ENCODE measurements around the gene RAP1GDS1.
"Not testable (repeated sequence)": the region's sequence is repeated elsewhere in the genome, so short reads cannot be mapped to it uniquely, and the experiment has no call there.

The RAP1GDS1 gene

DNA sequence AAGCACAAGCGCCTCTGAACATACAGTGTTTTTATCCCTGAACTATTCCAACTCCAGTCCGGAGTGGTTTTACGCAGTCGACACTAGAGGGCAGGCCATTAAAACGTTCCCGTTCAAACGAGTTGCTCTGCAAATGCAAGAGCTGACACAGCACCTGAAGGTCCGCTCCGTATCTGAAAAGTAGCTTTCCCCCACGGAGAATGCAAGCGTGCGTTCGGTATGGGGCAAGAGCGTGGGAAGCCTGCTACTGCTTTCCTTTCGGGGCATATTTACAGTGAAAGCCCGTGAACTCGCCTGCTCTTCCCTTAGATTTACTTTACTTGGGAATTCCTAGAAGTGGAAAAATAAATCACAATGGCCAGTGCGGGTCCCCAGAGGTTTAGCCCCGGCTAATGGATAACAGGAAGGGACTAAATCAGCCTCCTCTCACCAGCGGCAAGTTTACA, 206.5 kb downstream of the RAP1GDS1 start:
- no peaks in the 10 kb centered on the region for H3K27me3 Mint-ChIP-seq
- ATAC-seq (replicated peaks; ENCODE audit: extremely low read depth, poor library complexity, severe bottlenecking) (peak; percentile 86), DNase-seq (ENCODE audit: low spot score in 2 of 2) (peak; percentile 31 to 41)
- peaks cover 1% of the 10 kb centered on the region for H3K36me3 Mint-ChIP-seq (ENCODE audit: insufficient read depth)
- no peak overlapping the region for H3K27ac Mint-ChIP-seq (ENCODE audit: low read depth)
- H3K4me1 Mint-ChIP-seq: peaks cover 28% of the 10 kb centered on the region
- H3K9me3 Mint-ChIP-seq: no peaks in the 10 kb centered on the region
- peak overlapping the region; percentile 69 for H3K4me3 Mint-ChIP-seq

DNA sequence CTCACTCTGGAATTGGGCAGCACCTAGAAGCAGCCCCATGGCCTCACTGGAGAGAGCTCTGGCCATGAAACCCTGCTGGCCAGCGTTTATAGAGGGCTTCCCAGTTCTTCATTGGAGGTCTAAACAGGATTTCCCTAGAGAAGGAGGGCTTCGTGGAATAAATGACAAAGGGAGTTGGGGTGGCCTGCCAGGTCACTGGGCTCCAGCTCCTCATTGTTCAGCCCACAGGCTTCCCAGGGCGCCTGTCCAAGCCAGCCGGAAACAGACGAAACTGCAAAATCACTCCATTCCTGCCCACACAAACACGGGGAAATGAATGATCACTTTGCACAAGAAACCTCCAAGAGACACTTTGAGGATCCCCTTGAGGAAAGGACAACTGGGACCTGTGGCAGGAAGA, 207.5 kb downstream of the RAP1GDS1 start:
- H3K4me3 Mint-ChIP-seq: no peak overlapping the region
- no peak for DNase-seq (ENCODE audit: low spot score in 2 of 2)
- H3K4me1 Mint-ChIP-seq: peaks cover 28% of the 10 kb centered on the region
- H3K9me3 Mint-ChIP-seq: no peaks in the 10 kb centered on the region
- H3K27ac Mint-ChIP-seq (ENCODE audit: low read depth): no peak overlapping the region
- H3K27me3 Mint-ChIP-seq: no peaks in the 10 kb centered on the region
- peaks cover 1% of the 10 kb centered on the region for H3K36me3 Mint-ChIP-seq (ENCODE audit: insufficient read depth)
- no peak for ATAC-seq (replicated peaks; ENCODE audit: extremely low read depth, poor library complexity, severe bottlenecking)

DNA sequence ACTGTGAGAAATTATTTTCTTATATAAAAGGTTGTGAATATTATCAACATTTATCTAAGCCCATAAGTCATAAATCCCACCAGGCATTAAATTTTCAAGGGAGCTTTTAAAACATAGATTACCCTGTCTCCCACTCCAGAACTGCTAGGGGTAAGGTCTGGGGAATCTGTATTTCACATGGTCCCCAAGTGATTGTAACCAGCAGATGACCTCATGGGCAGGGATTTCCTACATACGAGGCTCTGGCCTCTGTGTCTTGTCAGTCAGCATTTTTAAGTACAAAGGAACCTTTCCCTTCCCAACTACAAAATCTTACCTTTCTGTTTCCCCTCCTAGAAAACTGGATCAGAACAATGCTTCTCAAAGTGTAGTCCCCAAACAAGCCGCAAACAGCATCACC, 208.6 kb downstream of the RAP1GDS1 start:
- Mint-ChIP-seq H3K27ac (ENCODE audit: low read depth) (no peak overlapping the region), H3K4me1 (peaks cover 28% of the 10 kb centered on the region), H3K4me3 (no peak overlapping the region), H3K9me3 (no peaks in the 10 kb centered on the region), H3K36me3 (ENCODE audit: insufficient read depth) (peaks cover 5% of the 10 kb centered on the region), H3K27me3 (no peaks in the 10 kb centered on the region)
- no peak for DNase-seq (ENCODE audit: low spot score in 2 of 2)
- no peak for ATAC-seq (replicated peaks; ENCODE audit: extremely low read depth, poor library complexity, severe bottlenecking)

DNA sequence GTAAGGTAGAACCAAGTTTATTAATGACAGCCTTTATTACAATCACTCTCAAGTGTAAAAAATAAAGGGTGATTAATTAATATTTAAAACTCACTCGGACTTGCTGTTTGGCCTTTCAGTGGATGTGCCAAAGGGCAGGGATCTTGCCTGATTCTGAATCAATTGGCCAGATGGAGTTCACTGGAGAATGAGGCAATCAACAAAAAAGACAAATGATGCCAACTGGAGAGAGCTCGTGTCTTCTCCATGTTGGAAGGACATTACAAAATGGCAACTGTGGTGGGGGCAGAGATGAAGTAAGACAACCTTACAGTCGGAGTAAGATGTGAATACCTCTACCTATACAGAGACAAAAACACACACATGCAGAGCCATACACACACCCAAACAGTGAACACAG, 209.2 kb downstream of the RAP1GDS1 start:
- DNase-seq (ENCODE audit: low spot score in 2 of 2) (no peak), ATAC-seq (replicated peaks; ENCODE audit: extremely low read depth, poor library complexity, severe bottlenecking) (no peak)
- H3K27me3 Mint-ChIP-seq: no peaks in the 10 kb centered on the region
- H3K36me3 Mint-ChIP-seq (ENCODE audit: insufficient read depth): peaks cover 9% of the 10 kb centered on the region
- no peak overlapping the region for H3K4me3 Mint-ChIP-seq
- no peaks in the 10 kb centered on the region for H3K9me3 Mint-ChIP-seq
- H3K27ac Mint-ChIP-seq (ENCODE audit: low read depth): no peak overlapping the region
- H3K4me1 Mint-ChIP-seq: peaks cover 28% of the 10 kb centered on the region

DNA sequence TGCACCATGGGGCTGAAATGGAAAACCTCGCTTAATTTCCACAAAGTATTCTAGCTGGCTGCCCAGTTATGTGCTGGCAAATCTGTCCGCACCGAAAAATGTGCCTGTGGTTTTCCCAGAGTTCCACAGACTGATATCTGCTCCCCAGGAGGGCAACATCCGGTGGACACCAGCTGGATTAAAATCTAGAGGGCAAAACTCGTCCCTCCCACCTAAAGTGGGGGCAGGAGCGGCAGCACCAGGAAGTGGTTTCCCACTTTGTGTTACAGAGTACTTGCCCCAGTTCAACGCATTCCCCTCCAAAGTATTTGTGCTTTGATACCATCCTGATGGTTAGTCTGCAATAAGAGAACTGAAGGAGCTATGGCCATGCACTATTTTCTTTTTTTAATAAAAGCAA, 209.6 kb downstream of the RAP1GDS1 start:
- H3K36me3 Mint-ChIP-seq (ENCODE audit: insufficient read depth): peaks cover 11% of the 10 kb centered on the region
- no peaks in the 10 kb centered on the region for H3K9me3 Mint-ChIP-seq
- no peak overlapping the region for H3K27ac Mint-ChIP-seq (ENCODE audit: low read depth)
- no peak overlapping the region for H3K4me3 Mint-ChIP-seq
- H3K27me3 Mint-ChIP-seq: no peaks in the 10 kb centered on the region
- DNase-seq (ENCODE audit: low spot score in 2 of 2) (no peak), ATAC-seq (replicated peaks; ENCODE audit: extremely low read depth, poor library complexity, severe bottlenecking) (no peak)
- H3K4me1 Mint-ChIP-seq: peaks cover 28% of the 10 kb centered on the region

GRCh38 chr4:98473046-98473445, 211.9 kb downstream of the RAP1GDS1 start:
- Mint-ChIP-seq H3K4me3 (no peak overlapping the region), H3K9me3 (no peaks in the 10 kb centered on the region), H3K27me3 (no peaks in the 10 kb centered on the region), H3K36me3 (ENCODE audit: insufficient read depth) (peaks cover 13% of the 10 kb centered on the region), H3K27ac (ENCODE audit: low read depth) (no peak overlapping the region), H3K4me1 (peaks cover 20% of the 10 kb centered on the region)
- no peak for DNase-seq (ENCODE audit: low spot score in 2 of 2)
- ATAC-seq (replicated peaks; ENCODE audit: extremely low read depth, poor library complexity, severe bottlenecking): no peak

DNA sequence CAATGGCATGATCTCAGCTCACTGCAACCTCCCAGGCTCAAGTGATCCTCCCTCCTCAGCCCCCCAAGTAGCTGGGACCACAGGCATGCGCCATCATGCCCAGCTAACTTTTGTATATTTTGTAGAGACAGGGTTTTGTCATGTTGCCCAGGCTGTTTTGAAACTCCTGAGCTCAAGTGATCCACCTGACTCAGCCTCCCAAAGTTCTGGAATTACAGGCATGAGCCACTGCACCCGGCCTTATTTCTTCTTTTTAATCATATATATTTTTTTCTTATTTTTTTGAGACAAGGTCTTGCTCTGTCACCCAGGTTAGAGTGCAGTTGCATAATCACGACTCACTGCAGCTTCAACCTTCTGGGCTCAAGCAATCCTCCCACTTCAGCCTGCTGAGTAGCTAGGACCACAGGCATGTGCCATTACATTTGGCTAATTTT, 213.2 kb downstream of the RAP1GDS1 start:
- Mint-ChIP-seq H3K4me3 (no peak overlapping the region), H3K36me3 (ENCODE audit: insufficient read depth) (peaks cover 12% of the 10 kb centered on the region), H3K27me3 (no peaks in the 10 kb centered on the region), H3K9me3 (no peaks in the 10 kb centered on the region), H3K27ac (ENCODE audit: low read depth) (no peak overlapping the region), H3K4me1 (peaks cover 20% of the 10 kb centered on the region)
- DNase-seq (ENCODE audit: low spot score in 2 of 2) (no peak), ATAC-seq (replicated peaks; ENCODE audit: extremely low read depth, poor library complexity, severe bottlenecking) (no peak)

DNA sequence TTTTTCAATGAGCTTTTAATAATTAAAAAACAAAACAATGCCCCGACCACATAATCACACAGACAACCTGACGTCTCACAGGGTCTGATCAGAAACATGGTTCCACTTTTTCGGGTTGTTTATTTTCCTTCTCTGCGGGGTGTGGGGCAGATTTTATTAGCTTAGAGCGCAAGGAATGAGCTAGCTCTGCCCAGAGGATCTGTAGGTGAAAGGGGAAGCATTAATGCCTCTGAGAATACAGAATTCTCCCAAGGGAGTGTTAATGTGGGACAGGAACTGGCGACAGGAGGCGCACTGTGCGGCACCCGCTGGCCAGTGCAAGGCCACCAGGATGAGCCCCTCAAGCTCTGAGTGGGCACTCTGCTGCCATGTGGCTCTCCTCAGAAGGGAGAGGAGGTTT, 215.7 kb downstream of the RAP1GDS1 start:
- Mint-ChIP-seq H3K27ac (ENCODE audit: low read depth) (no peak overlapping the region), H3K4me1 (peaks cover 3% of the 10 kb centered on the region), H3K4me3 (no peak overlapping the region), H3K36me3 (ENCODE audit: insufficient read depth) (peaks cover 12% of the 10 kb centered on the region), H3K27me3 (no peaks in the 10 kb centered on the region), H3K9me3 (no peaks in the 10 kb centered on the region)
- ATAC-seq (replicated peaks; ENCODE audit: extremely low read depth, poor library complexity, severe bottlenecking) (no peak), DNase-seq (ENCODE audit: low spot score in 2 of 2) (no peak)

GRCh38 chr4:98479590-98479989, 218.4 kb downstream of the RAP1GDS1 start:
- H3K4me3 Mint-ChIP-seq; DNase-seq (ENCODE audit: low spot score in 2 of 2); H3K9me3 Mint-ChIP-seq; H3K27me3 Mint-ChIP-seq; ATAC-seq (replicated peaks; ENCODE audit: extremely low read depth, poor library complexity, severe bottlenecking); H3K27ac Mint-ChIP-seq (ENCODE audit: low read depth): not testable (repeated sequence)
- Mint-ChIP-seq H3K36me3 (ENCODE audit: insufficient read depth) (peaks cover 10% of the 10 kb centered on the region), H3K4me1 (peaks cover 28% of the 10 kb centered on the region)

DNA sequence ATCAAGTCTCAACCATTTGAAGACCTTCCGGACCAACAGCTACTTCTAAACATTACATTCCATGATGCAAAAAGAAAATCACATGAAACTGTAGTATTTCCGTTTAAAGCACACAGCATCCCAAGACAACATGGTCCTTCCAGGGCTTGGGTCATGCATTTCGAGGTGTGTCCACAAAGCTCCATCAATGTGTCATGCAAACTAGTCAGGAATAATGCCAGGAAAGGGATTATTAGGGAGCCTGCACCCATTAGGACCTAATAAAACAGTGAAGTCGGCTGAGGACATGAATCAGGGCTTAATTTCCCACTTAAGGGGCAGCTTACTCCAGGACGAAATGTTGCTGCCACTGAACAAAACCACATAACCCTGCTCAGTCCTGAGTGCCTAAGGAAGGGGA, 219.4 kb downstream of the RAP1GDS1 start:
- H3K27me3 Mint-ChIP-seq: no peaks in the 10 kb centered on the region
- peaks cover 5% of the 10 kb centered on the region for H3K36me3 Mint-ChIP-seq (ENCODE audit: insufficient read depth)
- no peaks in the 10 kb centered on the region for H3K9me3 Mint-ChIP-seq
- no peak overlapping the region for H3K4me3 Mint-ChIP-seq
- H3K27ac Mint-ChIP-seq (ENCODE audit: low read depth): no peak overlapping the region
- DNase-seq (ENCODE audit: low spot score in 2 of 2): no peak
- H3K4me1 Mint-ChIP-seq: peaks cover 34% of the 10 kb centered on the region
- no peak for ATAC-seq (replicated peaks; ENCODE audit: extremely low read depth, poor library complexity, severe bottlenecking)

DNA sequence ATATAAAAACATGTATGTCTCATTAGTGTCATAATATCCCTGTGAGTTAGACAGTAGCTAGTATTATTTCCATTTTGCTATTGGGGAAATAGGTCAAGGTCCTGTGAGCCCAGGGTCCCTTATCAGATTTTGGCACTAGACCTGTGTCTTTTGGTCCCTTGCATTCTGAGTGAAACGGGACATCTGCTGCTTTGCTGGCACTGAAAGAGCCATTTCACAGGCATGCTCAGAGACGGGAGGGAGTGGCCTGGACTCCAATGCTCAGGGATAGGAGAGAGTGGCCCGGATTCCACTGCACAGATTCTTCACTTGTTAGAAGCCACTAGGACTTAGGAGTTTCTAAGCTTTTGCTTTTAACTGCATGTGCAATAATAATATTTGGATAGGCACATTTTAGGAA, 220.0 kb downstream of the RAP1GDS1 start:
- peaks cover 4% of the 10 kb centered on the region for H3K36me3 Mint-ChIP-seq (ENCODE audit: insufficient read depth)
- H3K27ac Mint-ChIP-seq (ENCODE audit: low read depth): no peak overlapping the region
- no peak overlapping the region for H3K4me3 Mint-ChIP-seq
- ATAC-seq (replicated peaks; ENCODE audit: extremely low read depth, poor library complexity, severe bottlenecking): no peak
- peaks cover 39% of the 10 kb centered on the region for H3K4me1 Mint-ChIP-seq
- no peaks in the 10 kb centered on the region for H3K27me3 Mint-ChIP-seq
- DNase-seq (ENCODE audit: low spot score in 2 of 2): no peak
- no peaks in the 10 kb centered on the region for H3K9me3 Mint-ChIP-seq

- peaks cover 48% of the 10 kb centered on the region for H3K4me1 Mint-ChIP-seq
- H3K27ac Mint-ChIP-seq (ENCODE audit: low read depth): peak overlapping the region; percentile 60
- DNase-seq (ENCODE audit: low spot score in 2 of 2): no peak
- H3K9me3 Mint-ChIP-seq: no peaks in the 10 kb centered on the region
- no peak overlapping the region for H3K4me3 Mint-ChIP-seq
- ATAC-seq (replicated peaks; ENCODE audit: extremely low read depth, poor library complexity, severe bottlenecking): no peak
- peaks cover 2% of the 10 kb centered on the region for H3K36me3 Mint-ChIP-seq (ENCODE audit: insufficient read depth)
- no peaks in the 10 kb centered on the region for H3K27me3 Mint-ChIP-seq
Measured at GRCh38 chr4:98482503-98482846, 221.3 kb downstream of the RAP1GDS1 start.

DNA sequence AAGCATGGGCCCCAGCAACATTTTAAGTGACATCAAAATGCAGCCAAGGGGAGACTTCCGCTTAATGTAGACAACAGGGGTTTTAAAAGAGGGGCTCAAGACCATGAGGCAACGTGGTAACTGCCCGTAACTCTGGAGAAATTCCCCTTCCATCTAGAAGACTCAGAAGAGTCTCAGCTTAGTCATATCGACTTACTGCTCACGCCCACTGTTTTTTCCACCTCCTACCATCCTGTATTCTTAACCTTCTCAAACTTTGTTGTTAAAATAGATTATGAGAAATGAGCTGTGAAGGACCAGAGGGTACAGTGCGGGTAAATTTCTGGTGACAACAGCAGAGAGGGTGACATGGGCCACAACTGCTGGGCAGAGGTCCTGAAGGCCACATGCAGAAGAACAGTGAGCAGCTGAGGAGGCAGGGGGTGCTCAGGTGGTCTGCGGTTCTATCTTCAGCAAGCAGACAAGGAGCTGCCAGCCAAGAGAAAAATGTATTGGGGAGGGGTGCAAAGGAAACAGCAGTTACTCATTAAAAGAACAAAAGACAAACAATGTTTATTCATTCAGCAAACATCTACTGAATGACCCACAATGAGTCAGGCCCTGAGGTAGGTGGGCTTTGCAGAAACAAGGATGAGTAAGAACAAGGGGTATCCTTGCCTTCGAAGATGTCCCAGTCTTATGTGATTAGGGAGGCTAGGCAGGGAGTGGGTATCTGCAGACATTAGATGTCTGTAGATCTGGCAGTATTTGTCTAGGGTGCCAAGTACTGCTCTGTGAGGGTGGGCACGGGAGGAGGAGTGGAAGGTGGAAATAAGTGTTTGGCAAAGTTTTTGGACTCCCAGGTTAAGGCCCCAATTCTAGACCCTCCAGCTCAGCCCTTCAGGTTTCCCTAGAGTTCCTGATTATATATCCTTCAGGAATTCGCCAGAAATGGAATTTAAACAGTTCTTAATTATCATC, 221.9 kb downstream of the RAP1GDS1 start:
- no peak for ATAC-seq (replicated peaks; ENCODE audit: extremely low read depth, poor library complexity, severe bottlenecking)
- H3K9me3 Mint-ChIP-seq: no peaks in the 10 kb centered on the region
- H3K4me3 Mint-ChIP-seq: no peak overlapping the region

More for the DNA sequence above, 221.9 kb downstream of the RAP1GDS1 start:
- Mint-ChIP-seq H3K27me3 (no peaks in the 10 kb centered on the region), H3K27ac (ENCODE audit: low read depth) (peak overlapping the region; percentile 60), H3K36me3 (ENCODE audit: insufficient read depth) (peaks cover 2% of the 10 kb centered on the region), H3K4me1 (peaks cover 51% of the 10 kb centered on the region)
- DNase-seq (ENCODE audit: low spot score in 2 of 2): no peak
